Skeletal muscle tissue (tissue), 4 donors: Measurements from ENCODE around the gene ZNF600. TPM values are rescaled to one million over a fixed set of nuclear protein-coding genes. Genes with fewer than 3 reads are reported as not detected.
"Not testable (repeated sequence)": the region's sequence is repeated elsewhere in the genome, so short reads cannot be mapped to it uniquely, and the experiment has no call there.

Source experiments
- H3K27ac ChIP-seq: one replicate; pipeline ENCODE4 v1.7.0; 2013; ENCODE audit warnings: mild to moderate bottlenecking, low read depth, low read length, inconsistent platforms
- H3K27me3 ChIP-seq, 3 donors: one replicate each; pipeline ENCODE4 v1.7.0; 2013; ENCODE audit warnings: low read length in 3 of 3; ENCODE audit not compliant: control insufficient read depth in 3 of 3, insufficient read depth in 3 of 3
- H3K36me3 ChIP-seq, 3 donors: one replicate each; pipeline ENCODE4 v1.7.0; 2013; ENCODE audit warnings: low read length in 3 of 3; ENCODE audit not compliant: control insufficient read depth in 3 of 3, insufficient read depth in 3 of 3
- H3K4me1 ChIP-seq, 3 donors: one replicate each; pipeline ENCODE4 v1.7.0; 2013; ENCODE audit warnings: low read length in 3 of 3, mild to moderate bottlenecking in 3 of 3; ENCODE audit not compliant: control insufficient read depth in 3 of 3, insufficient read depth in 3 of 3
- H3K4me3 ChIP-seq, 3 donors: one replicate each; pipeline ENCODE4 v1.7.0; 2013; ENCODE audit warnings: low read length in 3 of 3
- H3K9ac ChIP-seq, 3 donors: one replicate each; pipeline ENCODE4 v1.7.0; 2013; ENCODE audit warnings: low read length in 3 of 3, mild to moderate bottlenecking in 3 of 3, moderate library complexity in 2 of 3, low read depth in 1 of 3
- H3K9me3 ChIP-seq, 3 donors: one replicate each; pipeline ENCODE4 v1.7.0; 2013; ENCODE audit warnings: low read length in 3 of 3; ENCODE audit not compliant: control insufficient read depth in 3 of 3
- total RNA-seq: library from RNA; depleted of rRNA; stranded (reverse); fragments of >200 nt; gene quantifications from one replicate; pipeline ENCODE4 v1.2.3, GENCODE V29; 2014
- donor health status: Osteomylitis.

Gene ZNF600
- total RNA-seq, 1 donor from 2014 or later: 2.1 TPM

- Histone ChIP-seq H3K36me3 (peaks cover 24 to 39% (median 39%) of the 10 kb centered on the region in 3 donors), H3K9me3 (peaks cover 15 to 43% (median 18%) of the 10 kb centered on the region in 3 donors), H3K4me3 (peak overlapping the region in 1 of 3 donors; percentile 1)
Observed at GRCh38 chr19:52799950-52800640, 13.5 kb upstream of the ZNF600 start.

GRCh38 chr19:52789440-52789839 lies 2.8 kb upstream of the ZNF600 start:
- H3K36me3 ChIP-seq: no peaks in the 10 kb centered on the region
- H3K9me3 ChIP-seq: peaks cover 0 to 4% (median 0%) of the 10 kb centered on the region in 3 donors
- H3K4me3 ChIP-seq: no peak overlapping the region
- H3K4me1 ChIP-seq: peaks cover 0 to 4% (median 0%) of the 10 kb centered on the region in 3 donors
- H3K27ac ChIP-seq: no peak overlapping the region
- H3K9ac ChIP-seq: no peak overlapping the region
- H3K27me3 ChIP-seq: no peaks in the 10 kb centered on the region

More at GRCh38 chr19:52799950-52800640, 13.5 kb upstream of the ZNF600 start:
- H3K27ac ChIP-seq, H3K9ac ChIP-seq, H3K4me1 ChIP-seq, H3K27me3 ChIP-seq: not testable (repeated sequence)

- H3K27ac ChIP-seq: no peak overlapping the region
- H3K9me3 ChIP-seq: no peaks in the 10 kb centered on the region
- peak overlapping the region; percentile 67 to 73 (median 68) for H3K9ac ChIP-seq
Observed at GRCh38 chr19:52786078-52786463, 520 bp downstream of the ZNF600 start.

GRCh38 chr19:52785506-52785905 lies 1.1 kb downstream of the ZNF600 start:
- Histone ChIP-seq H3K27ac (no peak overlapping the region), H3K4me1 (peaks cover 0 to 4% (median 0%) of the 10 kb centered on the region in 3 donors), H3K36me3 (no peaks in the 10 kb centered on the region), H3K4me3 (peak overlapping the region in 1 of 3 donors; percentile 75), H3K9me3 (no peaks in the 10 kb centered on the region), H3K27me3 (no peaks in the 10 kb centered on the region), H3K9ac (no peak overlapping the region)

More at GRCh38 chr19:52786078-52786463, 520 bp downstream of the ZNF600 start:
- no peaks in the 10 kb centered on the region for H3K27me3 ChIP-seq
- no peaks in the 10 kb centered on the region for H3K36me3 ChIP-seq
- peak overlapping the region; percentile 74 to 78 (median 75) for H3K4me3 ChIP-seq
- peaks cover 0 to 4% (median 0%) of the 10 kb centered on the region in 3 donors for H3K4me1 ChIP-seq

GRCh38 chr19:52782864-52783263 lies 3.7 kb downstream of the ZNF600 start:
- H3K4me1 ChIP-seq, H3K36me3 ChIP-seq, H3K27ac ChIP-seq, H3K4me3 ChIP-seq, H3K27me3 ChIP-seq, H3K9ac ChIP-seq, H3K9me3 ChIP-seq: not testable (repeated sequence)

GRCh38 chr19:52778811-52779210 lies 7.8 kb downstream of the ZNF600 start:
- Histone ChIP-seq H3K27ac (no peak overlapping the region), H3K9me3 (no peaks in the 10 kb centered on the region), H3K4me1 (no peaks in the 10 kb centered on the region), H3K27me3 (no peaks in the 10 kb centered on the region), H3K4me3 (no peak overlapping the region), H3K9ac (no peak overlapping the region), H3K36me3 (no peaks in the 10 kb centered on the region)

- H3K36me3 ChIP-seq, H3K4me1 ChIP-seq, H3K9ac ChIP-seq, H3K27ac ChIP-seq, H3K4me3 ChIP-seq, H3K9me3 ChIP-seq, H3K27me3 ChIP-seq: not testable (repeated sequence)
Observed at GRCh38 chr19:52756447-52756846, 30.1 kb downstream of the ZNF600 start.

- Histone ChIP-seq H3K4me1 (peaks cover 0 to 4% (median 0%) of the 10 kb centered on the region in 3 donors), H3K36me3 (no peaks in the 10 kb centered on the region), H3K9me3 (no peaks in the 10 kb centered on the region), H3K9ac (no peak overlapping the region), H3K4me3 (no peak overlapping the region), H3K27ac (no peak overlapping the region), H3K27me3 (no peaks in the 10 kb centered on the region)
Observed at GRCh38 chr19:52749780-52750179, 36.8 kb downstream of the ZNF600 start.

- no peak overlapping the region for H3K9ac ChIP-seq
Observed at GRCh38 chr19:52748336-52748950, 38.1 kb downstream of the ZNF600 start.

GRCh38 chr19:52745919-52746318 lies 40.7 kb downstream of the ZNF600 start:
- not testable (repeated sequence) for H3K9ac ChIP-seq, H3K36me3 ChIP-seq, H3K4me1 ChIP-seq, H3K27me3 ChIP-seq, H3K9me3 ChIP-seq, H3K27ac ChIP-seq, H3K4me3 ChIP-seq

More at GRCh38 chr19:52748336-52748950, 38.1 kb downstream of the ZNF600 start:
- H3K27me3 ChIP-seq: no peaks in the 10 kb centered on the region
- H3K4me1 ChIP-seq: peaks cover 0 to 4% (median 0%) of the 10 kb centered on the region in 3 donors
- no peak overlapping the region for H3K4me3 ChIP-seq
- H3K36me3 ChIP-seq: no peaks in the 10 kb centered on the region
- no peak overlapping the region for H3K27ac ChIP-seq
- H3K9me3 ChIP-seq: no peaks in the 10 kb centered on the region
